Body of pancreas (tissue), 4 donors: ENCODE measurements around the gene RNF11. TPM values are rescaled to one million over a fixed set of nuclear protein-coding genes. Genes with fewer than 3 reads are reported as not detected.

Source experiments
- ATAC-seq: fragments of 150-250 bp; one replicate; pipeline ENCODE4 v1.9.1; 2016
- DNase-seq, 4 donors: peaks; one replicate each; pipeline ENCODE4 v3.0.0-alpha.2; 2019
- H3K27ac ChIP-seq, 4 donors: fragments of 200-600 bp; sonication (generic); 1 replicate in 3 of 4; 2 replicates in 1 of 4; pipeline versions ENCODE4 v1.5.1 to v1.6.1; 2016 to 2019; ENCODE audit warnings: mild to moderate bottlenecking in 1 of 4, mixed read lengths in 1 of 4, moderate library complexity in 1 of 4
- H3K27me3 ChIP-seq, 2 donors: fragments of 200-600 bp; sonication (generic); one replicate each; pipeline ENCODE4 v1.6.0; 2016; ENCODE audit warnings: mild to moderate bottlenecking in 1 of 2
- H3K36me3 ChIP-seq, 2 donors: fragments of 200-600 bp; sonication (generic); replicated peaks in 1 of 2; 2 replicates each; pipeline ENCODE4 v1.5.1; 2016; ENCODE audit warnings: low read depth in 2 of 2; ENCODE audit not compliant: insufficient read depth in 1 of 2
- H3K4me1 ChIP-seq: fragments of 200-600 bp; sonication (generic); one replicate; pipeline ENCODE4 v1.6.0; 2016
- H3K4me3 ChIP-seq, 2 donors: fragments of 200-600 bp; sonication (generic); 1 replicate in 1 of 2; 2 replicates in 1 of 2; pipeline ENCODE4 v1.5.1; 2016 to 2019
- H3K9me3 ChIP-seq, 3 donors: fragments of 200-600 bp; sonication (generic); 1 replicate in 2 of 3; 2 replicates in 1 of 3; pipeline ENCODE4 v1.5.1; 2016
- CTCF ChIP-seq, 7 experiments: fragments of 450-650 bp in 4 of 7; fragments of 200-600 bp in 3 of 7; sonication (generic) in 3 of 7; IDR thresholded peaks; one replicate each; pipeline ENCODE4 v1.5.1; 2016 to 2019; ENCODE audit warnings: antibody characterized with exemption in 7 of 7
- POLR2A ChIP-seq, 3 donors: fragments of 450-650 bp; IDR thresholded peaks; one replicate each; pipeline ENCODE4 v1.6.1; 2016; ENCODE audit warnings: antibody characterized with exemption in 3 of 3, mild to moderate bottlenecking in 2 of 3
- WGBS, 2 donors: methylation state at CpG; one replicate each; pipeline ENCODE4 v1.1.5; 2017; 5-methylcytosine and 5-hydroxymethylcytosine counted together
- intact Hi-C: fragments of 100-400 bp; cut with DNase I; formaldehyde crosslinking; loops from one replicate; pipeline ENCODE4 v1.15.1; 2023
- total RNA-seq, 2 donors: library from RNA; depleted of rRNA; stranded (reverse); fragments of >200 nt; gene quantifications; one replicate each; pipeline ENCODE4 v1.1.0, GENCODE V29; 2016

Gene RNF11
- total RNA-seq, 2 donors from 2014 or later, result 33.2 to 34.9 TPM

- intact Hi-C loops, result no loop called here
- 84 to 98% methylated on average over 3 of the region's 3 CpGs for WGBS, 2 donors
- no peaks in the 10 kb centered on the region for H3K27me3 ChIP-seq
- ATAC-seq (no peak), DNase-seq (no peak)
- H3K36me3 ChIP-seq, result no peaks in the 10 kb centered on the region
- H3K4me1 ChIP-seq, result peaks cover 2% of the 10 kb centered on the region
- no peaks in the 10 kb centered on the region for H3K9me3 ChIP-seq
- TF ChIP-seq POLR2A (IDR thresholded peaks at IDR 0.05) (no peak), CTCF (IDR thresholded peaks at IDR 0.05) (no peak)
- no peak overlapping the region for H3K27ac ChIP-seq
- no peak overlapping the region for H3K4me3 ChIP-seq
Observed at GRCh38 chr1:51210676-51211075, 25.4 kb upstream of the RNF11 start.

- Histone ChIP-seq H3K4me3 (no peak overlapping the region), H3K36me3 (no peaks in the 10 kb centered on the region), H3K4me1 (peaks cover 18% of the 10 kb centered on the region), H3K9me3 (no peaks in the 10 kb centered on the region), H3K27me3 (no peaks in the 10 kb centered on the region), H3K27ac (no peak overlapping the region)
- DNase-seq (peak in 1 of 4 donors; percentile 12), ATAC-seq (no peak)
- WGBS, 2 donors, result 52 to 71% methylated on average over 7 of the region's 7 CpGs
- TF ChIP-seq CTCF (IDR thresholded peaks at IDR 0.05), result no peak
- TF ChIP-seq POLR2A (IDR thresholded peaks at IDR 0.05), result no peak
- intact Hi-C loops, result no loop called here
Observed at GRCh38 chr1:51214615-51215131, 21.4 kb upstream of the RNF11 start.

GRCh38 chr1:51215169-51215568 is 20.9 kb upstream of the RNF11 start:
- Histone ChIP-seq H3K27me3 (no peaks in the 10 kb centered on the region), H3K36me3 (no peaks in the 10 kb centered on the region), H3K4me3 (no peak overlapping the region), H3K4me1 (peaks cover 18% of the 10 kb centered on the region), H3K27ac (no peak overlapping the region), H3K9me3 (no peaks in the 10 kb centered on the region)
- WGBS, 2 donors, result 95 to 100% methylated on average over 1 of the region's 1 CpG
- intact Hi-C loops, result no loop called here
- ATAC-seq, result no peak
- no peak for DNase-seq
- TF ChIP-seq POLR2A (IDR thresholded peaks at IDR 0.05) (no peak), CTCF (IDR thresholded peaks at IDR 0.05) (no peak)

- H3K36me3 ChIP-seq, result no peaks in the 10 kb centered on the region
- no peaks in the 10 kb centered on the region for H3K27me3 ChIP-seq
- intact Hi-C loops, result no loop called here
- peak overlapping the region in 2 of 4 donors; percentile 13 to 75 for H3K27ac ChIP-seq
- H3K9me3 ChIP-seq, result no peaks in the 10 kb centered on the region
- 61 to 69% methylated on average over 4 of the region's 4 CpGs for WGBS, 2 donors
- no peak overlapping the region for H3K4me3 ChIP-seq
- peaks cover 18% of the 10 kb centered on the region for H3K4me1 ChIP-seq
- DNase-seq (peak in 2 of 4 donors; percentile 34 to 64), ATAC-seq (peak; percentile 76)
- TF ChIP-seq CTCF (IDR thresholded peaks at IDR 0.05), result no peak
- no peak for TF ChIP-seq POLR2A (IDR thresholded peaks at IDR 0.05)
Observed at GRCh38 chr1:51216631-51217030, 19.4 kb upstream of the RNF11 start.

- intact Hi-C loops, result no loop called here
- peaks cover 18% of the 10 kb centered on the region for H3K4me1 ChIP-seq
- H3K9me3 ChIP-seq, result no peaks in the 10 kb centered on the region
- TF ChIP-seq CTCF (IDR thresholded peaks at IDR 0.05), result no peak
- no peak for TF ChIP-seq POLR2A (IDR thresholded peaks at IDR 0.05)
- no peaks in the 10 kb centered on the region for H3K27me3 ChIP-seq
- peak; percentile 89 for ATAC-seq
- DNase-seq, result peak; percentile 27 to 61 (median 53)
- no peaks in the 10 kb centered on the region for H3K36me3 ChIP-seq
- H3K4me3 ChIP-seq, result no peak overlapping the region
- H3K27ac ChIP-seq, result peak overlapping the region in 2 of 4 donors; percentile 13 to 75
- 77 to 78% methylated on average over 2 of the region's 2 CpGs for WGBS, 2 donors
Observed at GRCh38 chr1:51217101-51217500, 19.0 kb upstream of the RNF11 start.
